GM12892 (cell line): ENCODE data around the gene SLC39A1.

ENCODE experiments used
- POLR2A ChIP-seq: IDR thresholded peaks from 2 replicates; pipeline ENCODE4 v1.6.1; 2011; ENCODE audit warnings: low read depth, low read length, control low read depth
- POLR2AphosphoS5 ChIP-seq: IDR thresholded peaks from 2 replicates; pipeline ENCODE4 v1.6.1; 2011; ENCODE audit warnings: low read depth, low read length, control low read depth
- TAF1 ChIP-seq: IDR thresholded peaks from 2 replicates; pipeline ENCODE4 v1.6.1; 2011; ENCODE audit warnings: low read depth, mild to moderate bottlenecking, control low read depth, low read length, borderline replicate concordance

- TF ChIP-seq POLR2AphosphoS5 (peak; percentile 64; the same call in 1 of the 2 replicates), POLR2A (peak; percentile 76; the same call in 1 of the 2 replicates), TAF1 (peak; percentile 48; the same call in 1 of the 2 replicates)
Measured at GRCh38 chr1:153922972-153923925, 40.1 kb downstream of the SLC39A1 start, which contains the start of gene GATAD2B.
